Activated CD4-positive, CD25-positive, alpha-beta regulatory T cell (primary cell): ENCODE results near the gene NFE2L3.
A peak's percentile ranks its signal among the peaks of the same experiment; 100 is the strongest.
"Not testable (repeated sequence)": the region's sequence is repeated elsewhere in the genome, so short reads cannot be mapped to it uniquely, and the experiment has no call there.

Source experiments
- DNase-seq, 4 experiments: peaks; one replicate each; lab custom pipeline; 2025; lab: John Stamatoyannopoulos, UW

NFE2L3 gene, protein sequence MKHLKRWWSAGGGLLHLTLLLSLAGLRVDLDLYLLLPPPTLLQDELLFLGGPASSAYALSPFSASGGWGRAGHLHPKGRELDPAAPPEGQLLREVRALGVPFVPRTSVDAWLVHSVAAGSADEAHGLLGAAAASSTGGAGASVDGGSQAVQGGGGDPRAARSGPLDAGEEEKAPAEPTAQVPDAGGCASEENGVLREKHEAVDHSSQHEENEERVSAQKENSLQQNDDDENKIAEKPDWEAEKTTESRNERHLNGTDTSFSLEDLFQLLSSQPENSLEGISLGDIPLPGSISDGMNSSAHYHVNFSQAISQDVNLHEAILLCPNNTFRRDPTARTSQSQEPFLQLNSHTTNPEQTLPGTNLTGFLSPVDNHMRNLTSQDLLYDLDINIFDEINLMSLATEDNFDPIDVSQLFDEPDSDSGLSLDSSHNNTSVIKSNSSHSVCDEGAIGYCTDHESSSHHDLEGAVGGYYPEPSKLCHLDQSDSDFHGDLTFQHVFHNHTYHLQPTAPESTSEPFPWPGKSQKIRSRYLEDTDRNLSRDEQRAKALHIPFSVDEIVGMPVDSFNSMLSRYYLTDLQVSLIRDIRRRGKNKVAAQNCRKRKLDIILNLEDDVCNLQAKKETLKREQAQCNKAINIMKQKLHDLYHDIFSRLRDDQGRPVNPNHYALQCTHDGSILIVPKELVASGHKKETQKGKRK

DNA sequence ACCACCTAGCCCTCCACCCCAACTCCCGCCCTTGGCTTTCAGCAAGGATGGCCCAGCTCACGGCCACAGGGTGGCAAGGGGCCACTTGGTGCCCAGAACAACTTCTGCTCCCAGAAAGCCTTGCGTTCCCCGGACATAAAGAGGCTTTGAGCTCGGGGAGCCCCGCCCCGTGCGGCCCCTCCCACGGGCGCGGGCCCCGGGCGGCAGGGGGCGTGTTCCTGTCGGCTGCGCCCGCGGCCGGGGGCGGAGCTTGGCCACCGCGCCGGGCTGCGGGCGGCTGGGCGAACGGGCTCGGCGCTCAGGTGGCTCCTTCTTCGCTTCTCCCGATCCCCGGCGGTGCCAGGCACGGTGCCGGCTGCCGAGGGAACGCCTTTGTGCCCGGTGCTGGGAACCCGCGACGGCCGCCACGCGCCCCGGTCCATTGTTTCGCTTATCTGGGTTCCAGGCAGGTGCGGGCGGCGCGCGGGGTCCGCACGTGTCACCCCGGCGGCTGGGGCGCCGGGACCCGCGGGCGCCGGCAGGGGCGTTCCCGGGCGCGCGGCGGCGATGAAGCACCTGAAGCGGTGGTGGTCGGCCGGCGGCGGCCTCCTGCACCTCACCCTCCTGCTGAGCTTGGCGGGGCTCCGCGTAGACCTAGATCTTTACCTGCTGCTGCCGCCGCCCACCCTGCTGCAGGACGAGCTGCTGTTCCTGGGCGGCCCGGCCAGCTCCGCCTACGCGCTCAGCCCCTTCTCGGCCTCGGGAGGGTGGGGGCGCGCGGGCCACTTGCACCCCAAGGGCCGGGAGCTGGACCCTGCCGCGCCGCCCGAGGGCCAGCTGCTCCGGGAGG is at the start of gene NFE2L3:
Gene NFE2L3, plus strand, starts transcription at position 246 of the 829 bp plus-strand sequence. Its CDS starts 301 bp downstream, at position 547.
- peak; percentile 61 to 73 (median 68) for DNase-seq

DNA sequence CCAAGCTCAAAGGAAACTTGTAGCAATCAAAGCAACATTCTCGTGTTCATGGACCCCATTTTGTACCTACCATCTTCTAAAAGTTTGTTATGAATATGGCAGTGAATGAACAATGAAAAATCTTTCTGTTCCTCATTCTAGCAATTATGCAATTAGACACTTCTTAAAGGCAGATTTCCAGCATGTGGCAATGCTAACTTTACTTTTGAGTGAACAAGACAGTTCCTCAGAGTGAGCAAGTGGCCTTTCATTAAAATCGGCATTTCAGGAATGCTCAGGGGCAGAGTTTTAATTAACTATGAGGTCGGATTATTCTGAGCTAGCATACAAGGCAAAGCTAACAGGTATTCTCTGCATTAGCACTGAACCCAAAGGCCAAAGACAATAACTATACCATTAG is 48.4 kb upstream of the NFE2L3 start:
- no peak for DNase-seq

DNA sequence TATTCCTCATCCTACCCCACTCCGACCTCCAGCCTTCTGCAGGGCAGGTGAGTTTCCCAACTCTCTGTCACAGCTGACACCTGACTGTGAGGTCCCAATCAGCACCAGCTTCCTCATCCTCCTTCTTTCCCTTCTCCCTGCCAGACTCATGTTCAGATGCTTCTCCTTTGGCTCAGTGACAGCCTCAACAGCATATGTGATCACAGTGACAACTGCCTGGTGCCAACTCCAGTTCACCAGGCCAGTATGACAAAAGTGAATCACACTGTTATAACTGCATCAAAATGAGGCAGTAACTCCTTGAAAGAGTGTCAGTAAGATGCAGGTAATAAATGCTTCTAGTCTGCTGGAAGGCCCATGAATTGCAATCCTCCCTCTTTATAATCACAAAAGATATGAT is 46.8 kb upstream of the NFE2L3 start:
- DNase-seq: no peak

DNA sequence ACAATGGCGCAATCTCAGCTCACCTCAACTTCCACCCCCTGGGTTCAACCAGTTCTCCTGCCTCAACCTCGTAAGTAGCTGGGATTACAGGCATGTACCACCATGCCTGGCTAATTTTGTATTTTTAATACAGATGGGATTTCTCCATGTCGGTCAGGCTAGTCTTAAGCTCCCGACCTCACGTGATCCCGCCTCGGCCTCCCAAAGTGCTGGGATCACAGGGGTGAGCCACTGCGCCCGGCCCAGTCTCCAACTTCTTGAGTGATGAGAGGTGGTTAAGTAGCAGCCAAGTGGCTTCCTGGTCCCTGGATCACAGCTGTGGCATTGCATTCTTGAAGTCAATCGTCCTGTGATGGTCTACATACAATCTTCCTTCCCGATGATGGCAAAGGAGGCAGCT is 46.1 kb upstream of the NFE2L3 start:
- no peak for DNase-seq

DNA sequence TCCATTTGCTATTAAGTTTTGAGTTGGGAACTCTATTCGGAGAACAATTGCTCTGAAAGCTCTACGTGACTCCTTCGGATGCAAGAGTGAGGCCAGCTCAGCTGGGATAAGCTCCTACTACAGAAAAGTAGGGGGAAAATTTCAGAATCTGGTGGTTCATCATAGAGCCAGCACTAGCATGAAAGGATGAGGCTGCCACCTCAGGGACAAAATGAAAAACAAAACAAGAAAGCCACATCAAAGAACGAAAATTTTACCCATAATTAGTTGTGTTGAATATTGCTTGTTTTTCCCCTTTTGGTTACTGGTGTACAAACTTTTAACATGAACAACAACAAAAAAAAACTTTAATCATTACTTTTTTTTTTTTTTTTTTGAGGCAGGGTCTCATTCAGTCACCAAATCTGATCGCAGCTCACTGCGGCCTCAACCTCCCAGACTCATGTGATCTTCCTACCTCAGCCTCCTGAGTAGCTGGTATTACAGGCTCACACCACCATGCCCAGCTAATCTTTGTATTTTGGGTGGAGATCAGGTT is 39.7 kb upstream of the NFE2L3 start:
- no peak for DNase-seq

DNA sequence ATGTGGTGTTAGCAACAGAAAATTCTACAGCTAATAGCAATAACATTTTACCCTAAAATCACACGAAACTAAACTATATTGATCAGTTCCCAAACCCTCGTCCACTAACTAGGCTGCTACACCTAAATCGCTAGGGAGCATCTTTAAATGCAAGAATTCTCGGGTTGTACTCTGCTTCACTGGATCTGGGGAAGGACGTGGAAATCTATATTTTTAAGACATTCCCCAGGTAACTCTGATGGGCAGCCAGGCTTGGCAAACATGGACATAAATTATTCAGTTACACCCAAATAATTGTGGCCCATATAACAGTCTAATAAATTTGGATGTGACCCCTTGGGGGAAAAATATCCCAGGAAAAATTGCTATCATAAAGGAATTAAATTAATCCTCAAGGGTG is 36.3 kb upstream of the NFE2L3 start:
- no peak for DNase-seq

DNA sequence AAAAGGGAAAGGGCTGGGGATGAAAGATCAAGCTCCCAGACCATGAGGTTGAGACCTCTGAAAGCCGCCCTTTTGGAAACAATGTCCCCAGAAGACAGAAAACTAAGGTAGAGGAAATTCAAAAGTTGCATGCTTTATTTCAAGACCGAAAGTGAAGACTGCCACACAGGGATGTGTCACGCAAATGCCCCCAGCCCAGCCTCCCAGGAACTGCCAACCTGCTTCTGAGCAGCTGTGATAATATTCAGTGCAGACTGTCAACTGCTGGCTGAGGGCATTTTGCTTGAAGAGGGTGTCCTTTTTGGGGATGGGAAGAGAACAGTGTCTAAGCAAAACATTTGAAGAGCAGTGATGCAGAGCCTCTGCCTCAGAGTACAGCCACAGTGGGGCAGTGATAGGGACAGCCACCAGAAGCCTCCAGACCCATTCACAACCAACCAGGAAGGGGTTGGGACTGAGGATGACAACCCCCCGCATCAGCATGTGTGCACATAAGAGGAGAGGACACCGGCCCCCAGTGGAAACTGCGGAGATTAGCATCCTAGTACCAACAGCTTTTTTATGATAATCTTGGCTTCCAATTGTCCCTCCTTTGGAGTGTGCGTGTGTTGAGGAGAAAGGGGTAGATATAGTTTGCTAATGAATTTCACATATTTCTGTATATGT is 34.7 kb upstream of the NFE2L3 start:
- no peak for DNase-seq

DNA sequence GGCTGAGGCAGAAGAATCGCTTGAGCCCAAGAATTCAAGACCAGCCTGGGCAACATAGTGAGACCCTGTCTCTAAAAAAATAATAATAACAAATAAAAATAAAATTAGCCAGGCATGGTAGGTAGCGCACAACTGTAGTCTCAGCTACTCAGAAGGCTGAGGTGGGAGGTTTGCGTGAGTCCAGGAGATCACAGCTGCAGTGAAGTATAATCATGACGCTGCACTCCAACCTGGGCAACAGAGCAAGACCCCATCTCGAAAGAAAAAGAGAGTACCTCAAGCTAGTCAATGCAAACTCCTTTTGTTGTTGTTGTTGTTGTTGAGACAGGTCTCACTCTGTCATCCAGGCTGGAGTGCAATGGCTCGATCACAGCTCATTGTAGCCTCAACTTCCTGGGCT is 34.0 kb upstream of the NFE2L3 start:
- no peak for DNase-seq

DNA sequence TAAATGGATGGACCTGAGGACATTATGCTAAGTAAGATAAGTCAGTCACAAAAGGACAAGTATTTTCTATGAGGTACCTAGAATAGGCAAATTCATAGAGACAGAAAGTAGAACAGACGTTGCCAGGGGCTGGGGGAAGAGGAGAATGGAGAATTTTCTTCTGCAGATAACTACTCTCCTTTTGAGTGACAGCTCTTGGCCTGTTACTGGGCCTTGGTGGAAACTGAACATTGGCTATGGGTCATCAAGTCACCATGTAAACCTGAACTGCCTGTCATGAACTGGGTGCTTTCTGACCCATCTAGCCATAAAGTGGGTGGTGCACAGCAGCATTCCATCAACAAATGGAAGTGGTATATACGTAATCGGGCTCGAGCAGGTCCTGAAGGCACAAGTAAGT is 29.3 kb upstream of the NFE2L3 start:
- DNase-seq: no peak

DNA sequence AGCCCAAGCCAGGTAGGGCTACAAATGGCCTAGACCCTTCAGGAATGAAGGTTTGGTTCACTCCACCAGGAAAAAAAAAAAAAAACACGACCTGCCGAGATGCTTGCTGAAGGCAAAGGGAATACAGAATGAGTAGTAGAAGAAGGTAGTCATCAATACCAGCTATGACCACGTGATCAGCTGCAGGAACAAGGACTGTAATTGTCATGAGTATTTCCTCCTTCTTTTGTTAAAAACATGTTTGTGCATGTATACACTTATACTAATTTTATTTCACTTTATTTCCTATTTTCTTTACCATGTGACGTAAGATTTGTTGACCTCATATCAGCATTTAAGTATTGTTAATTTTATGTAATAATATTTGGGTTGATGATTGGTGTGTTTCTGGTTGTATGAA is 27.2 kb upstream of the NFE2L3 start:
- DNase-seq: not testable (repeated sequence)

DNA sequence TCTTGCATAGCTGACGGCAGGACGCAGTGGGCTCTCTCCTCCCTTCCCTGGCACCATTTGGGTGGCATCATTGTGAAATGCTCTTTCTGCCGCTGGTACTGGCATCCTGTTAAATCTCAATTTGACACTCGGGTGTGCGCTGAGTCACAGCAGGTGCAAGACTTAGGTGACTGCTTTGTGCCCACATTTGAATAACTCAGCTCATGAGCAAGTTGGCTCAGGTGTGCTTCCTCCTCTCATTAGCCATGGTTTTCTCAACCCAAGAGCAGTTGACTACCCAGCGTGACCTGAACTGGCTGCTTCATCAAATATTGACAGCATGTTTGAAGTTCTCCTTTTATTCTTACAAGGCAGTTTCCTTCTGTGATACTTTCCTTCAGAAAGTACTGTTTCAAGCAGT is 24.6 kb upstream of the NFE2L3 start:
- no peak for DNase-seq

DNA sequence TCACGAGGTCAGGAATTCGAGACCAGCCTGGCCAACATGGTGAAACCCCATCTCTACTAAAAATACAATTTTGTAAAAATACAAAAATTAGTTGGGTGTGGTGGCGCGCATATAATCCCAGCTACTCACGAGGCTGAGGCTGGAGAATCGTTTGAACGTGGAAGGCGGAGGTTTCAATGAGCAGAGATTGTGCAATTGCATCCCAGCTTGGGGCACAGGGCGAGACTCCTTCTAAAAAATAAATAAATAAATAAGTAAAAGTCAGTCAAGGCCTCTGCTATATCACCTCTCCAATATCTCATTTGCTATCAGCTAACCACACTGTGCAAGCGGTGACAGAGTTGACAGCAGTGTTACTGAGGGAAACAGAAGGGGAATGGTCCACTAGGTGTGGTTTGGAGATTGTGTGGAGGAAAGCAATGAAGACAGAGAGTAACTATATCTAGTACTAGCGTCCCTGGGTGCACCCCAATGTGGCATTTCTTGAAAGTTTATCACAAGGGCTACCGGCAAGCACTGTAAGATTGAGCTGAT is 20.9 kb upstream of the NFE2L3 start:
- no peak for DNase-seq

DNA sequence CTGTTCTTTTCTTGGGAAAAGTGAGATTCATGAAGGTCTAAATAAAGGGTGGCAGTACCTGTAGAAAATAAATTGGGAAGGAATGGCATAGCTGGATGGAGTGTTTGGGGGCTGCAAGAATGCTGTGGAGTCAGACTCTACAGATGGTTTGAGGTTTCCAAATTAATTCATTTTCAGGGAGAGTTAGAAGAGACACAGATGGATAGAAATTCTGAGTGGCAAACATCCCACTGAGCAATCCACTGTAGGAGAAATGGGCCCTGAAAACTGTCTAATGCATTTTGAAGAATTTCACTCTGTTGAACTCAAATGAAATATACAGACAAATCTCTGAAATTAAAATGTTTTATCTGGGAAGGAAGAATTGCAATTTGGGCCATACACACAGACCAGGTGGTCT is 16.9 kb upstream of the NFE2L3 start:
- DNase-seq: no peak

DNA sequence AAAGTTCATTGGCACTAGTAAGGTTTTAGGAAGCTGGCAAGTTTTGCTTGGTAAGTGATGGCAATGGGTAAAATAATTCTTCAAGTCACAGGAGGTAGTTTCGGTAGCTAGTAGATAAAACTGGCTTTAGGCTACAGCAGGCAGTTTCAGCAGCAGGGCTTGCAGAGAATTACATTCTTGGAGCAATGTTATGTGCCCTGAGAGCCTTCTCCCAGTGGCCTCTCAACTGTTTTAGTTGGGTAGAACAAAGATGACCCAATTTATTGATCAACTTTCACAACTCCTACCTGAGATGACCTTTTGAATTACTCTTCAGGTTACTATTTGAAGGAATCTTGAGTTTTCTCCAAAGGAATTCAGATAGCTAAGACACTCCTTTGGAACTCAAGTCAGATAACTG is 16.4 kb upstream of the NFE2L3 start:
- no peak for DNase-seq

DNA sequence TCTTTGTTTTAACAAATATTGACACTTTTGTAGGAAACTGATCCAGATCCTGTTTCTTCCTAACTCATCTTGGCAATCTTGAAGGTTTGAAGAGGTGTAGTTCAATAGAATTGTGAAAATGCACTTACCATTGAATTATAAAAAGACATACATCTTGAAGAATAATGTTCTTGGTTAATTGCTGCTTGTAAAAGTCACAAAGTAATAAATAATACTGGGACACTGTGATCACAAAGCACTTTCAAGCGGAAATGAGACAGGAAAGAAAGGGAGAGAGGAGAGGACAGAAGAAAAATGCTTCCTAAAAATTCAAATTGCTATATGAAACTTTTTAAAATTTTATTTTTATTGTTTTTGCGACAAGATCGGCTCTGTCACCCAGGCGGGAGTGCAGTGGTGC is 15.2 kb upstream of the NFE2L3 start:
- no peak for DNase-seq

DNA sequence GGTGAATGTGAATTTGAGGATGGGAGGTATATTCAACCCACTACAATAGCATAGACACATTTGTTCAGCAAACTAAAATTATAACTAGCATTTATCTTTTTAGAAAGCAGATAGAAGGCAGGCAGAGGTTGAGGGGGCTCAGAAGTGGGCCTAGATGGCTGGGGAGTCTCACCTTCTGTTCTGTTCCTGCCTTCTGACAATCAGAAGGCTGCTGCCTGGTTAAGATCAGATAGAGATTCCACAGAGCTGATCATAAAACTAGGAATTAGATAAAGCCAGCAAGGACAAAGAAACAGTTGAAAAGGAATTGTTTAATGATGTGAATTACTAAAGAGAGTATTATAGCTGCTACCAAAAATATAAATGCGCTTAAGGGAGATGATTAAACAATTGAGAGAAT is 11.6 kb upstream of the NFE2L3 start:
- no peak for DNase-seq

DNA sequence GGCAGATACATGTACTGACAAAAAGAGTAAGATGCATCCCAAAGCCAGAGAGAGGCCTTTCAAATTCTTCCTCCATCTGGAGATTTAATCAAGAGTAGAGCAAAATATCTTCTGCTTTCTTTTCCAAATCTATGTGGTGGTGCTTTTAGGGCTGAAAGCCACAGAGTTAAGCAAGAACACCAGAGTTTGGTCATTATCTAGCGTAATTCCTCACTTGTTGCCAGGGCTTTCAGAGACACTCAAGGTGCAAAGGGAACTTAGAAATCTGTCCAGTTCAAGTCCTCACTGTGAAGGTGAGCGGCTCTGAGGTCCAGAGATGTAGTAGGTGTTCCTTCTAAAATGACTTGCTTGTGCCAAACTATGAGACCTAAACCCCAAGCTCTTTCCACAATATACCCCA is 10.9 kb upstream of the NFE2L3 start:
- DNase-seq: no peak

DNA sequence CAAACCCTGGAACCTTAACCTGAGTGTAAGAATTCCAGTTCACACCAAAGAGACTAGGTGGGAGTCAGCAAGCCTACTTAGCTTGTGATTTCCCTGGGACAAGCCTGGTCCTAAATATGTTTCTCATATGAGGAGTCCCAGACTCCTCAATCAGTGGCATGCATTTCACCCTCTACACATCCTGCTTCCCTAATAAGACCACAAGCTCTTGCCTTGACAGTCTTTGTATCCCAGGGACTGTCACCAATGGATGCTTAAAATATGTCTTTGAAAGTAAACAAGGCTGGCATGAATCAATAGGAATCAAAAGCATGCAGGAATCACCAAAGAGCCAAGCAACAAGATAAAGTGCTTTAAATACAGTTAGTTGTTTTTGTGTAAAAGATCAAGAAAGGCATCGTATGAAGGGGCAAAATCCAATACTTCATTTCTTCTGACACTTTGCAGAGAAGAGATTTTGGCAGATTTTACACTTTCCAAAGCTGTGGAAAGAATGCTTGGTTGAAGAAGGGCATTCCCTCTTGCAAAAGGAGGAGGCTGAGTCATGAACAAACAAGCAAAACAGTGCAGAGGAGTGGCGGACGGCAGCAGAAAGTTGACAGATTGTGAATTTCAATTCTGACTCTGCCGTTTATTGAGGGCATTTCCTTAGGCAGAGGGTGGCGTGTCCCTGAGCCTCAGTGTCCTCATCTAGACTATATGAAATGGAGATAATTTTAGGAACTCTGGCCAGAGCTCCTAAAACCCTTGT is 8.5 kb upstream of the NFE2L3 start:
- no peak for DNase-seq

DNA sequence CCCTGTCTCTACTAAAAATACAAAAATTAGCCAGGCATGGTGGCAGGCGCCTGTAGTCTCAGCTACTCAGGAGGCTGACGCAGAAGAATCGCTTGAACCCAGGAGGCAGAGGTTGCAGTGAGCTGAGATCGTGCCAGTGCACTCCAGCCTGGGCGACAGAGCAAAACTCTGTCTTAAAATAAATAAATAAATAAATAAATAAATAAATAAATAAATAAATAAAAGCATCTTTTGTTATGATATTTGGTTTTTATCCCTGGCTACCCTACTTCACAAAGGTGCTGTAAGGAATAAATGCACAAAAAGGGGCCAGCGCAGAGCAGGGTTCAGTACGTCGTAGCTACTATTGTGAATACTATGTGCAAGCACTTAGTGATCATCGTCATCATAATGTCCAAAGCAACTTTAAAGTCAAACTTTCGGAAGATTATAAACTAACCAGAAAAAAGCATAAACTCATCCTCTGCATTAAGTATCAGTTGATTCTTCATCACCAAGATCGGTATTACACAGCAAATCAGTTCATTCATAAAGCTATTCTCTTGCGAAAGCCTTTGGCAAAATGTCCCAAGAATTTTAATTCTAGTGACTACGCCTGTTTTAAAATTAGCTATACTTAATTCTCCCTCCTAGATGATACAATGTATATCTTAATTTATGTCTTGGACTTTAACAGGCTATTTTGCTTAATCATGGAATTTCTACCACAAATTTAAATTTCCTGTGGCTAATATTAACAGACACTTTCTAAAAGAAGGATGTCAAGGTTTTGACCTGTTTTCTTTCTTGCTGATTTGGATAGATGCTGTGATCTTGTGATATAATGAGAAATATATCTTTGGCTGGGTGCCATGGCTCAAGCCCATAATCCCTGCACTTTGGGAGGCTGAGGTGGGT is 7.6 kb upstream of the NFE2L3 start:
- no peak for DNase-seq

DNA sequence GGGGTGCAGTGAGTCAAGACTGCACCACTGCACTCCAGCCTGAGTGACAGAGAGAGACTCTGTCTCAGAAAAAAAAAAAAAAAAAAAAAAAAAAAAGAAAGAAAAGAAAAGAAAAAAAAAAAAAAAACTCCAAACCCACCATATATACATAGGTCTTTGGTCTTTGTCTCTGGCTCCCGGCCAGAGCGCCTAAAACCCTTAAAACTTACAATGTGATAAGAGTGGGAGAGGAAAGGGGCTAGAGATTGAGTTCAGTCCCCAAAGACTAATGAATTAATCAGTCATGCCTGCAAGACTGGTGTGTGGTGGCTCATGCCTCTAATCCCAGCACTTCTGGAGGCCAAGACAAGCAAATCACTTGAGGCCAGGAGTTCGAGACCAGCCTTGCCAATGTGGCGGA is 6.8 kb upstream of the NFE2L3 start:
- DNase-seq: no peak
